ENCODE measurements around the gene TCP11L2.
A peak's percentile ranks its signal among the peaks of the same experiment; 100 is the strongest.

TCP11L2 gene

DNA sequence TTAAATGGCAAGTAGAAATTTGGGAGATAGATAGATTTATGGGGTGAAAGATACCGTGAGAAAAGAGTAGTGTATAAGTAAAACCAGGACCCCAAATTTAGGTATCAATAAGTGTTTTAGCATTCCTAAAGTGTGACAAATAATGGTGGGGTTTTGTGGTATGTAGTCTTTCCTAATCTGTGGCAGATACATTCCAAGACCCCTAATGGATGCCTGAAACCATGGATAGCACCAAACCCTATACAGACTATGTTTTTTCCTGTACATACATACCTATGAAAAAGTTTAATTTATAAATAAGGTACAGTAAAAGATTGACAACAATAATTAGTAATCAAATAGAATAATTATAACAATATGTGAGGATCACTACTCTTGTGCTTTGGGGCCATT lies 14.4 kb upstream of the TCP11L2 start:
- no peaks in the 10 kb centered on the region for H3K9me3 Mint-ChIP-seq
- H3K4me3 Mint-ChIP-seq = no peak overlapping the region
- peaks cover 1% of the 10 kb centered on the region for H3K36me3 Mint-ChIP-seq (ENCODE audit: insufficient read depth)
- no peak for ATAC-seq (replicated peaks; ENCODE audit: extremely low read depth, poor library complexity, severe bottlenecking)
- H3K4me1 Mint-ChIP-seq = no peaks in the 10 kb centered on the region
- peaks cover 46% of the 10 kb centered on the region for H3K27me3 Mint-ChIP-seq
- H3K27ac Mint-ChIP-seq (ENCODE audit: low read depth) = no peak overlapping the region
- DNase-seq (ENCODE audit: low spot score in 2 of 2) = no peak

DNA sequence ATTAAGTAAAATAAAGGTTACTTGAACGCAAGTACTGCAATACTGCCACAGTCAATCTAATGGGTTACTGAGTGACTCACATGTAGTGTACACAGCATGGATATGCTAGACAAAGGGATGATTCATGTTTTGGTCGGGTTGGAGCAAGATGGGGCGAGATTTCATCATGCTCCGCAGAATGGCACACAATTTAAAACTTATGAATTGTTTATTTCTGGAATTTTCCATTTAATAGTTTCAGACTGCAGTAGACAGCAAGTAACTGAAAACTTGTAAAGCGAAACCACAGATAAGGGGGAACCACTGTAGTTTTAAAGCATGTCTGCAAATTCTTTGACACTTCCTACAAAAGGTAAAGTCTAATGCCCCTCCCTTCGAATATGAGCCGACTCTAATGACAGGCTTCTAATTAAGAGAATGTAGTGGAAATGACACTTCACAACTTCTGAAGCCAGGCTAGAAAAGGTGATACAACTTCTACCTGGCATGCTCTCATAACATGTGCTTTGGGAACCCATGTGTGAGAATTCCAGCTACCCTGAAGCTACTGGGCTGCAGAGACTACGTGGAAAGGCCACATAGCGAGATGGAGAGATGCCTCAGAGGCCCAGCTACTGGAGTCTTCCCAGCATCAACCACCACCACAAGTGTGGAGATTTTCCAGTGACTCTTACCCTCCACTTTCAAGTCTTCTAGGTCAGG lies 13.9 kb upstream of the TCP11L2 start:
- no peak for ATAC-seq (replicated peaks; ENCODE audit: extremely low read depth, poor library complexity, severe bottlenecking)
- Mint-ChIP-seq H3K27ac (ENCODE audit: low read depth) (no peak overlapping the region), H3K36me3 (ENCODE audit: insufficient read depth) (peaks cover 1% of the 10 kb centered on the region), H3K9me3 (no peaks in the 10 kb centered on the region), H3K4me1 (no peaks in the 10 kb centered on the region), H3K27me3 (peaks cover 40% of the 10 kb centered on the region), H3K4me3 (no peak overlapping the region)
- no peak for DNase-seq (ENCODE audit: low spot score in 2 of 2)

DNA sequence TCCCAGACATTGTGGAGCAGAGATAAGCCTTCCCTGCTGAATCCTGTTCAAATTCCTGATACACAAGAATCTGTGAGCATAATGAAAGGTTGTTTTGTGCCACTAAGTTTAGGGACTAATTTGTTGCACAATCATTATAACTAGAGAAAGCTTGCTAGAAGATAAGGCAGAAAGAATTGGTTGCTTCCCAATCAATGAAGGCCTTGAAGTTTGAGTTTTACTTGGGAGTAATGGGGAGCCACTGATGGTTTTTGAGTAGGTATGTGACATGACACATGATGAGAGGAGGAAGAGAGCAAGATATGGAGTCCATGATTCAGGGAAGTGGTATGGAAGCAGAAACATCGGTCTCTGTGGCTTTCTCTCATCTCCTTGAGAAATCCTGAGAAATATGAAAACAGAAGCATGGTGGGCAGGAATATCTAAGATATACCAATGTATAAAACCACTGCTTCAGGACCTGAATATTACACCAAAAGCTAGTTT lies 13.3 kb upstream of the TCP11L2 start:
- no peaks in the 10 kb centered on the region for H3K9me3 Mint-ChIP-seq
- DNase-seq (ENCODE audit: low spot score in 2 of 2) = no peak
- ATAC-seq (replicated peaks; ENCODE audit: extremely low read depth, poor library complexity, severe bottlenecking) = no peak
- peaks cover 1% of the 10 kb centered on the region for H3K36me3 Mint-ChIP-seq (ENCODE audit: insufficient read depth)
- H3K4me3 Mint-ChIP-seq = no peak overlapping the region
- no peaks in the 10 kb centered on the region for H3K4me1 Mint-ChIP-seq
- H3K27me3 Mint-ChIP-seq = peaks cover 34% of the 10 kb centered on the region
- H3K27ac Mint-ChIP-seq (ENCODE audit: low read depth) = no peak overlapping the region

DNA sequence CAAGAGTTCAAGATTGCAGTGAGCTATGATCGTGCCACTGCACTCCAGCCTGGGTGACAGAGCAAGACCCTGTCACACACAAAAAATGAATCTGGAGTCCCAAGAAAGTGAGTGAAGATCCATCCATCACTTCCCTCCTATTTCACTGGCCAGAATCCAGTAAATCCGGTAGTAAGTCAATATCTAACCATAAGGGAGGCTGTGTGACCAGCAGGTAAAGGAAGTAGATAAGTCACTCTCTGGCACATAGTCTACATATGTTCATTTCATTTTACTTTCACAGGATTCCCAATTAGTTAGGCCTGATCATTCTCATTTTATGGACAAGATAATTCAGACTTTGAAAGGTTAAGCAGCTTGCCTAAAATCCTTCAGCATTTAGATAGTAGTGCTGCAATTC lies 11.9 kb upstream of the TCP11L2 start:
- Mint-ChIP-seq H3K9me3 (no peaks in the 10 kb centered on the region), H3K4me3 (no peak overlapping the region), H3K27me3 (peaks cover 20% of the 10 kb centered on the region), H3K27ac (ENCODE audit: low read depth) (no peak overlapping the region), H3K36me3 (ENCODE audit: insufficient read depth) (no peaks in the 10 kb centered on the region), H3K4me1 (no peaks in the 10 kb centered on the region)
- DNase-seq (ENCODE audit: low spot score in 2 of 2) (no peak), ATAC-seq (replicated peaks; ENCODE audit: extremely low read depth, poor library complexity, severe bottlenecking) (no peak)

DNA sequence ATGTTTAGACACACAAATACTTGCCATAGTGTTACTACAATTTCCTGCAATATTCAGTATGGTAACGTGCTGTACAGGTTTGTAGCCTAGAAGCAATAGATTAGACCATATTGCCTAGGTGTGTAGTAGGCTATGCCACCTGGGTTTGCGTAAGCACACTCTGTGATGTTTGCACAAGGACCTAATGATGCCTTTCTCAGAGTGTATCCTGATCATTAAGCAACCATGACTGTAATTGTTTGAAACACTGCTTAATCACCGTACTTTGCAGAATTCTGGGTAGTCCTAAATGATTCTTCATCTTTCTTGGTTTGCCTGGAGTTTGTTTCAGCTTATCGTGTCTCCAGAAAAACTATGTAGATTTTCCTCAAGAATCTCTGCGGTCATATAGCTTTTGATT lies 11.2 kb upstream of the TCP11L2 start:
- DNase-seq (ENCODE audit: low spot score in 2 of 2) = no peak
- Mint-ChIP-seq H3K36me3 (ENCODE audit: insufficient read depth) (no peaks in the 10 kb centered on the region), H3K4me3 (no peak overlapping the region), H3K27me3 (peaks cover 13% of the 10 kb centered on the region), H3K9me3 (no peaks in the 10 kb centered on the region), H3K4me1 (no peaks in the 10 kb centered on the region), H3K27ac (ENCODE audit: low read depth) (no peak overlapping the region)
- ATAC-seq (replicated peaks; ENCODE audit: extremely low read depth, poor library complexity, severe bottlenecking) = no peak

DNA sequence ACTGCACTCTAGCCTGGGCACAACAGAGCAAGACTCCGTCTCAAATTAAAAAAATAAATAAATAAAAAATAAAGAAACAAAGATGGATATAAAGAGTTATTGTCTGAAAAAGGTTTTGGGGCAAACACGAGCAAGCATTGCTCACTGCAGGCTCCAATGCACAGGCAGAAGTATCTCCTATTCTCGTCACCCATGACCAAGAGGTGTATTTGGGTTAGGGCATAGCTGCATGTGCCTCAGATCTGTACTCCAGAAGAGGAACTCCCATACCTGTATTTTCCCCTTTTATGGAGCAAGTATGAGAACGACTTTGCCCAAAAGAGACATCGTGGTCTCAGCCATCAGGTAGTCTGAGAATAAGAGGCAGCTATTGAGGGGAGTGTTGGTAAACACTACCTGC lies 10.2 kb upstream of the TCP11L2 start:
- H3K9me3 Mint-ChIP-seq = no peaks in the 10 kb centered on the region
- ATAC-seq (replicated peaks; ENCODE audit: extremely low read depth, poor library complexity, severe bottlenecking) (no peak), DNase-seq (ENCODE audit: low spot score in 2 of 2) (no peak)
- H3K4me3 Mint-ChIP-seq = no peak overlapping the region
- H3K27ac Mint-ChIP-seq (ENCODE audit: low read depth) = no peak overlapping the region
- H3K36me3 Mint-ChIP-seq (ENCODE audit: insufficient read depth) = no peaks in the 10 kb centered on the region
- no peaks in the 10 kb centered on the region for H3K4me1 Mint-ChIP-seq
- H3K27me3 Mint-ChIP-seq = peaks cover 3% of the 10 kb centered on the region

DNA sequence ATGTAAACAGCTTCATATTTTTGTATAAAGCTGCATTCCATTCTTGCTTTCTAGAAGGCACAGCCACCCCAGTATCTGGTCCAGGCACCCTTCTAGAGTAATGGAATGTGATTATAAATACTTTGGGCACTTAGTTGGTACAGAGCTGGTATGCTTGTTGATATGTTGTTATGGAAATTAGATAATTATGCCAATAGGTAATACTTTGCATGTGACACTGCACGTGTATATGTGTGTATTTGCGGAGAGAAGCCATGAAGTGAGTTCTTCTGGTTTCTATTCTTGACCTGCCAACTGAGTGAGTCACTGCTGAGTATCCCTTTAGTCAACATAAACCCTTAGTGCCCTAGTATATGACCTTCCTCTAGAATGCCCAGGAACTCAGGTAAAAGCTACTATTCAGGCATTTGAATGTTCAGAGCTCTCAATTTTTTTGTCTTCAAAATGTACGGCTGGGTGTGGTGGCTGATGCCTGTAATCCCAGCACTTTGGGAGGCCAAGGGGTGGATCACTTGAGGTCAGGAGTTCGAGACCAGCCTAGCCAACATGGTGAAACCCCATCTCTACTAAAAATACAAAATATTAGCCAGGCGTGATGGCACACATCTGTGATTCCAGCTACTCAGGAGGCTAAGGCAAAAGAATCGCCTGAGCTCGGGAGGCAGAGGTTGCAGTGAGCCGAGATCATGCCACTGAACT lies 6.2 kb upstream of the TCP11L2 start:
- Mint-ChIP-seq H3K4me1 (peaks cover 5% of the 10 kb centered on the region), H3K4me3 (no peak overlapping the region), H3K27me3 (no peaks in the 10 kb centered on the region), H3K36me3 (ENCODE audit: insufficient read depth) (peaks cover 2% of the 10 kb centered on the region), H3K9me3 (no peaks in the 10 kb centered on the region), H3K27ac (ENCODE audit: low read depth) (no peak overlapping the region)
- ATAC-seq (replicated peaks; ENCODE audit: extremely low read depth, poor library complexity, severe bottlenecking) = no peak
- no peak for DNase-seq (ENCODE audit: low spot score in 2 of 2)

DNA sequence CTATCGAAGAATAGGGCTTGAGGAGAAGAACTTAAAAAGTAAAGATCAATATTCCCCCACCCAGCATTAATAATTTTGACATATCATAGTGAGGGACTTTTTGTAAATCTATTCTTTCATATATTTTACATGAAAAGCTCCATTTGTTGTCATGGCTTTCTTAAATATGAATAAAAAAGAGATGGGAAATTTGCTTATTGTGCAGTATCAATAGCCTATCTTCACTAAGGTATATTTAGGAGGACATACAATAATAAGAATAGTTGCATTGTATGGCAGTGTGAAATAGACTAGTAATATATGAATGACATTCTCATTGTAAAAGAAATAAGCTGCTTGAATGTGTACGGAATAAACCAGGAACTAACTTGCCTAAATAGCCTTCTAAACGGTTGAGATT lies 5.5 kb upstream of the TCP11L2 start:
- ATAC-seq (replicated peaks; ENCODE audit: extremely low read depth, poor library complexity, severe bottlenecking) (no peak), DNase-seq (ENCODE audit: low spot score in 2 of 2) (no peak)
- Mint-ChIP-seq H3K36me3 (ENCODE audit: insufficient read depth) (peaks cover 10% of the 10 kb centered on the region), H3K27ac (ENCODE audit: low read depth) (no peak overlapping the region), H3K27me3 (no peaks in the 10 kb centered on the region), H3K9me3 (no peaks in the 10 kb centered on the region), H3K4me3 (no peak overlapping the region), H3K4me1 (peaks cover 13% of the 10 kb centered on the region)

DNA sequence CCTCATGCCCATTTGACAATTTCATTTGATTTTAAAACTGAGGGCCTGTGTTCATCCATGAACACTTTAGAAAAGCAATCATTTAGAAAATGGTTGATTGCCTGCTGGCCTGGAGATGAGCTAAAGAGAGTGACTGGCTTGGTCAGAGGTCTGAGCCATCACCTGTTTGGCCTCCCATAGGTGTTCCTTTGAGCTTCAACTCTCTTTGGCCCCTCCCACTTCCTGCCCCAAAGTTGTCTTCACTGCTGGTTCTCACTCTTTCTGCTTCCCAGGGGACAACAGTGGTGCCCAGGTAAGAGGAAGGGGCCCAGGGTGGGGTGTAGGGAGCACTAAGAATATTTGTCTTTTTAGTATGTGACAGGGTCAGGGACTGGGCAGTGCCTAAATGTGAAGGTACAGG lies 4.9 kb upstream of the TCP11L2 start:
- Mint-ChIP-seq H3K9me3 (no peaks in the 10 kb centered on the region), H3K27me3 (no peaks in the 10 kb centered on the region), H3K27ac (ENCODE audit: low read depth) (no peak overlapping the region), H3K36me3 (ENCODE audit: insufficient read depth) (peaks cover 14% of the 10 kb centered on the region), H3K4me3 (no peak overlapping the region), H3K4me1 (peaks cover 17% of the 10 kb centered on the region)
- ATAC-seq (replicated peaks; ENCODE audit: extremely low read depth, poor library complexity, severe bottlenecking) = no peak
- no peak for DNase-seq (ENCODE audit: low spot score in 2 of 2)

DNA sequence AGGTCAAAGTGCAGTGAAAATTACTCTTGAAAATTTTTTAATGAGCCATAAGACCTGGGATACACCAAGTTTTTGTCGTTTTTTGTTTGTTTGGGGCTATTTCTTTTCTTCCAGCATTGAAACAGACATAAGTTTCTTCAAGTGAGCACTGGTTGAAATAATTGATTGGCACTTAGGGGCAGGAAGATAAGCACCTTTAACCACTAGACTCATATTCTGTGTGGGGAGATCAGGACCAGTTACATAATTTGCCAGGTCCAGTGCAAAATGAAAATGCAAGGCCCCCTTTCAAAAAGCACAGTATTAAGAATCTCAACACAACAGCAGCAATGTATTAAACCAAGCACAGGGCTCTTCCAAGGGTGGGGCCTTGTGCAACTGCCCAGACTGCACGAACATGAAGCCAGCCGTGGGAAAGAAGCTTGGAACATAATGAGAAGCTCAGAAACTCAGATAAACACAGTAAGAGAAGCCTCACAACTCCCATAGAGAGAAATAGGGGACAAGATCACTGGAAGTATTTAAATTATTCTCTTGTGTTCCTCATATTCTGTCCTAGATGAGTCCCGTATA lies 3.2 kb upstream of the TCP11L2 start:
- DNase-seq (ENCODE audit: low spot score in 2 of 2) = no peak
- Mint-ChIP-seq H3K9me3 (no peaks in the 10 kb centered on the region), H3K36me3 (ENCODE audit: insufficient read depth) (peaks cover 28% of the 10 kb centered on the region), H3K4me3 (no peak overlapping the region), H3K27me3 (no peaks in the 10 kb centered on the region), H3K4me1 (peaks cover 31% of the 10 kb centered on the region), H3K27ac (ENCODE audit: low read depth) (no peak overlapping the region)
- no peak for ATAC-seq (replicated peaks; ENCODE audit: extremely low read depth, poor library complexity, severe bottlenecking)

DNA sequence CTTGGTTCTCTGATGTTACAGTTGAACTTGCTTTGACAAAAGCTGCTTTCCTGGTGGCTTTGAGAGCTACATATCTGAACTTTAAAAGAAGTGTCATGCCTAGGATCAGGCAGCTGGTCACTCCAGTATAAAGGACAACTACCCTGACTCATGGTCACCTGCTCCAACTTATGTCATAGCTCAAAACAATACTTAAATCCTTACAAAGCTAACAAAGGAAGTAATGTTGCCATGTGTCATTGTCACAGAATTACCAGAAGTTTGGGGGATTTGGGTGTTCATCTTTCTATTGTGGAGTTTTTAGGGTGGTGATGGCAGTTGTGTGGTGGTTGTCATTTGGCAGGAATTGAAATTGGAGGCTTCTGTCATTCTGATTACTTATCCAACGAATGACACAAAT lies 1.8 kb upstream of the TCP11L2 start:
- ATAC-seq (replicated peaks; ENCODE audit: extremely low read depth, poor library complexity, severe bottlenecking) = no peak
- Mint-ChIP-seq H3K27ac (ENCODE audit: low read depth) (peak overlapping the region; percentile 100), H3K36me3 (ENCODE audit: insufficient read depth) (peaks cover 30% of the 10 kb centered on the region), H3K9me3 (no peaks in the 10 kb centered on the region), H3K27me3 (no peaks in the 10 kb centered on the region), H3K4me3 (peak overlapping the region; percentile 95), H3K4me1 (peaks cover 46% of the 10 kb centered on the region)
- no peak for DNase-seq (ENCODE audit: low spot score in 2 of 2)

DNA sequence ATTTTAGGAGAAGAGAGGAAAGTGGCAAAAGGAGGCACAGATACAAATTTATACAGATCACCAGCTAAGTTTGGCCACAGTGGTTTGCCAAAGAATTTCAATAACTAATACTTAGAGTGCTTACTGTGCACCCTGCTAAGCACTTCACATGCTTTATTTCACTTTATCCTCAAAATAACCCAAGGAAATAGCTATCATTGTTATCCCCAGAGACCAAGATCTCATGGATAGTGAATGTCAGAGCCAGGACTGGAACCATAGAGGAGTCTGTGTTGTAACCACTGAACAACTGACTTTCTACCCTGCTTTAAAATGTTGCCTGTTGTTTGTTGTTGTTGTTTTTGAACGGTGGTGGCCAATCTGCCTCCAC lies 1.3 kb upstream of the TCP11L2 start:
- H3K36me3 Mint-ChIP-seq (ENCODE audit: insufficient read depth) = peaks cover 31% of the 10 kb centered on the region
- DNase-seq (ENCODE audit: low spot score in 2 of 2) (no peak), ATAC-seq (replicated peaks; ENCODE audit: extremely low read depth, poor library complexity, severe bottlenecking) (no peak)
- H3K4me1 Mint-ChIP-seq = peaks cover 50% of the 10 kb centered on the region
- H3K27ac Mint-ChIP-seq (ENCODE audit: low read depth) = peak overlapping the region; percentile 100
- H3K9me3 Mint-ChIP-seq = no peaks in the 10 kb centered on the region
- no peaks in the 10 kb centered on the region for H3K27me3 Mint-ChIP-seq
- H3K4me3 Mint-ChIP-seq = peak overlapping the region; percentile 95

All from central memory CD8-positive, alpha-beta T cell (primary cell).